Measurements from ENCODE around the gene MARCHF6.
"Not testable (repeated sequence)": the region's sequence is repeated elsewhere in the genome, so short reads cannot be mapped to it uniquely, and the experiment has no call there.

Gene MARCHF6

DNA sequence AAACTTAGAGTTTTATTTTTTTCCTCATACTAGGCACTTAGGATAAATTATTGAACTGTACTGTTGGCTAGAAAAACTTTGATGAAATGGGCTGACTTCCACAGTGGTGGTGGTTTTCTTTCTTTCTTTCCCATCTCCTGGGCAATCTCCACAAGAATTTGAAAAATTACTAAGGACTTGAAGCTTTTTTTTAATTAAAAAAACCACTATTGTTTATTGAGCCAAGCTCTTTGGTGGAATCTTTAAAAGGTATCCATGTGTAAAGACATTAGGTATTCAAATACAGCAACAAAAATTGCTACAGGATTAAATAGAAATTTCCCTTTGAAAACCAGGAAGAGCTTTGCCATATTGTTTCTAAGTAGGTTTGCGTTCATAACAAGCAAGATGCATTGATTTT is 14.1 kb downstream of the MARCHF6 start:
- H3K4me2 ChIP-seq (ENCODE audit: low read length): no peak overlapping the region
- peaks cover 93% of the 10 kb centered on the region for H4K20me1 ChIP-seq (ENCODE audit: insufficient read depth, low read length)
- H2AFZ ChIP-seq (ENCODE audit: low read depth, low read length): no peak overlapping the region

DNA sequence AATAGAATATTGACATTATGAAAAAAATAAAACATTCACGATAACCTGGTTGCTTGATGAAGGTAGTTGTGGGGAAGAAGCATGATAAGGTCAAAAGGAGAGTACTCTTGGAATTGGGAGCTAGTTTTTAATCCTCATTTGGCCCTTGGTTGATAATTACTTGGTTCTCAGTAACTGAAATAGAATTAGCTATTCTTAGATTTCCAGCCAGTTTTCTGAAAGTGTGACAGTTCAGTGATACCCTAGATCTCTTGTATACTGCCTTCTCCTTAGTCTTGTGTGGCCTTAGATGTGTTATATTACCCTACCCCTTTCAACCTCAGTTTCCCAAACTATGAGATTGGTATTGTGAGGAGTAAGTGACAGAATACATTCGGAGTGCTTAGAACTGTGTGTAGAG is 17.4 kb downstream of the MARCHF6 start:
- H3K4me3 ChIP-seq (ENCODE audit: low read length): no peak overlapping the region
- no peak overlapping the region for H3K9ac ChIP-seq (ENCODE audit: low read length)
- H3K27me3 ChIP-seq (ENCODE audit: low read depth, low read length): no peaks in the 10 kb centered on the region
- H3K4me1 ChIP-seq (ENCODE audit: low read length): peaks cover 2% of the 10 kb centered on the region; the same call in 1 of the 2 replicates
- no peak overlapping the region for H2AFZ ChIP-seq (ENCODE audit: low read depth, low read length)
- H3K4me2 ChIP-seq (ENCODE audit: low read length): no peak overlapping the region
- H4K20me1 ChIP-seq (ENCODE audit: insufficient read depth, low read length): peaks cover 87% of the 10 kb centered on the region
- H3K36me3 ChIP-seq (replicated peaks; ENCODE audit: low read depth, low read length): no peaks in the 10 kb centered on the region
- no peaks in the 10 kb centered on the region for H3K9me3 ChIP-seq (ENCODE audit: insufficient read depth, low read length)
- no peak overlapping the region for H3K27ac ChIP-seq (ENCODE audit: low read length)
- TF ChIP-seq EZH2phosphoT487 (IDR thresholded peaks at IDR 0.05; ENCODE audit: low read depth): no peak
- TF ChIP-seq, protein P1, sequence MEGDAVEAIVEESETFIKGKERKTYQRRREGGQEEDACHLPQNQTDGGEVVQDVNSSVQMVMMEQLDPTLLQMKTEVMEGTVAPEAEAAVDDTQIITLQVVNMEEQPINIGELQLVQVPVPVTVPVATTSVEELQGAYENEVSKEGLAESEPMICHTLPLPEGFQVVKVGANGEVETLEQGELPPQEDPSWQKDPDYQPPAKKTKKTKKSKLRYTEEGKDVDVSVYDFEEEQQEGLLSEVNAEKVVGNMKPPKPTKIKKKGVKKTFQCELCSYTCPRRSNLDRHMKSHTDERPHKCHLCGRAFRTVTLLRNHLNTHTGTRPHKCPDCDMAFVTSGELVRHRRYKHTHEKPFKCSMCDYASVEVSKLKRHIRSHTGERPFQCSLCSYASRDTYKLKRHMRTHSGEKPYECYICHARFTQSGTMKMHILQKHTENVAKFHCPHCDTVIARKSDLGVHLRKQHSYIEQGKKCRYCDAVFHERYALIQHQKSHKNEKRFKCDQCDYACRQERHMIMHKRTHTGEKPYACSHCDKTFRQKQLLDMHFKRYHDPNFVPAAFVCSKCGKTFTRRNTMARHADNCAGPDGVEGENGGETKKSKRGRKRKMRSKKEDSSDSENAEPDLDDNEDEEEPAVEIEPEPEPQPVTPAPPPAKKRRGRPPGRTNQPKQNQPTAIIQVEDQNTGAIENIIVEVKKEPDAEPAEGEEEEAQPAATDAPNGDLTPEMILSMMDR (IDR thresholded peaks at IDR 0.05; ENCODE audit: low read depth, low read length): no peak
- H3K79me2 ChIP-seq (ENCODE audit: low read length): peaks cover 96% of the 10 kb centered on the region

More for the DNA sequence above, 14.1 kb downstream of the MARCHF6 start:
- Histone ChIP-seq H3K79me2 (ENCODE audit: low read length) (peaks cover 98% of the 10 kb centered on the region), H3K27me3 (ENCODE audit: low read depth, low read length) (no peaks in the 10 kb centered on the region), H3K4me3 (ENCODE audit: low read length) (no peak overlapping the region), H3K4me1 (ENCODE audit: low read length) (peaks cover 11% of the 10 kb centered on the region), H3K9ac (ENCODE audit: low read length) (no peak overlapping the region), H3K36me3 (replicated peaks; ENCODE audit: low read depth, low read length) (no peaks in the 10 kb centered on the region), H3K9me3 (ENCODE audit: insufficient read depth, low read length) (no peaks in the 10 kb centered on the region), H3K27ac (ENCODE audit: low read length) (no peak overlapping the region)
- TF ChIP-seq, protein P1 (IDR thresholded peaks at IDR 0.05; ENCODE audit: low read depth, low read length): no peak
- no peak for TF ChIP-seq EZH2phosphoT487 (IDR thresholded peaks at IDR 0.05; ENCODE audit: low read depth)

DNA sequence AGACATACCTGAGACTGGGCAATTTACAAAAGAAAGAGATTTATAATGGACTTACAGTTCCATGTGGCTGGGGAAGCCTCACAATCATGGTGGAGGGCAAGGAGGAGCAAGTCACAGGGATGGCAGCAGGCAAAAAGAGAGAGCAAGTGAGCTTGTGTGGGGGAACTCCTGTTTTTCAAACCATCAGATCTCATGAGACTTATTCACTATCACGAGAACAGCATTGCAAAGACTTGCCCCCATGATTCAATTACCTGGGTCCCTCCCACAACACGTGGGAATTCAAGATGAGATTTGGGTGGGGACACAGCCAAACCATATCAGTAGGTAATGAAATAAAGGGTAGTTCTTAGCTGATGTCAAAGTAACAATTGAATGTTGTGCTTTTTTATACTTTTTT is 17.9 kb downstream of the MARCHF6 start:
- Histone ChIP-seq H3K79me2 (ENCODE audit: low read length) (peaks cover 94% of the 10 kb centered on the region), H4K20me1 (ENCODE audit: insufficient read depth, low read length) (peaks cover 83% of the 10 kb centered on the region)
- H3K4me3 ChIP-seq (ENCODE audit: low read length); H3K36me3 ChIP-seq (replicated peaks; ENCODE audit: low read depth, low read length); H3K9me3 ChIP-seq (ENCODE audit: insufficient read depth, low read length); H3K27me3 ChIP-seq (ENCODE audit: low read depth, low read length); H3K4me2 ChIP-seq (ENCODE audit: low read length); H3K4me1 ChIP-seq (ENCODE audit: low read length); H3K9ac ChIP-seq (ENCODE audit: low read length); H2AFZ ChIP-seq (ENCODE audit: low read depth, low read length); H3K27ac ChIP-seq (ENCODE audit: low read length): not testable (repeated sequence)

- H4K20me1 ChIP-seq (ENCODE audit: insufficient read depth, low read length): peaks cover 83% of the 10 kb centered on the region
- peaks cover 94% of the 10 kb centered on the region for H3K79me2 ChIP-seq (ENCODE audit: low read length)
- H3K9ac ChIP-seq (ENCODE audit: low read length): no peak overlapping the region
- no peak overlapping the region for H3K4me2 ChIP-seq (ENCODE audit: low read length)
- no peaks in the 10 kb centered on the region for H3K4me1 ChIP-seq (ENCODE audit: low read length)
- H3K9me3 ChIP-seq (ENCODE audit: insufficient read depth, low read length): no peaks in the 10 kb centered on the region
- no peaks in the 10 kb centered on the region for H3K27me3 ChIP-seq (ENCODE audit: low read depth, low read length)
- H3K4me3 ChIP-seq (ENCODE audit: low read length): no peak overlapping the region
- no peak overlapping the region for H3K27ac ChIP-seq (ENCODE audit: low read length)
- no peak overlapping the region for H2AFZ ChIP-seq (ENCODE audit: low read depth, low read length)
- peaks cover 1% of the 10 kb centered on the region for H3K36me3 ChIP-seq (replicated peaks; ENCODE audit: low read depth, low read length)
- TF ChIP-seq EZH2phosphoT487 (IDR thresholded peaks at IDR 0.05; ENCODE audit: low read depth): no peak
- TF ChIP-seq, protein P1 (IDR thresholded peaks at IDR 0.05; ENCODE audit: low read depth, low read length): no peak
These were observed 19.5 kb downstream of the MARCHF6 start for GRCh38 chr5:10372726-10373709.

Data from OCI-LY3 (cell line).